Hepatic stellate cell (primary cell): ENCODE data around the gene TRPM5.

Source experiments
- DNase-seq: peaks from one replicate; pipeline ENCODE4 v3.0.0; 2011; ENCODE audit warnings: low spot score

TRPM5 gene

GRCh38 chr11:2436013-2436520 is 8.2 kb downstream of the TRPM5 start:
- no peak for DNase-seq

DNA sequence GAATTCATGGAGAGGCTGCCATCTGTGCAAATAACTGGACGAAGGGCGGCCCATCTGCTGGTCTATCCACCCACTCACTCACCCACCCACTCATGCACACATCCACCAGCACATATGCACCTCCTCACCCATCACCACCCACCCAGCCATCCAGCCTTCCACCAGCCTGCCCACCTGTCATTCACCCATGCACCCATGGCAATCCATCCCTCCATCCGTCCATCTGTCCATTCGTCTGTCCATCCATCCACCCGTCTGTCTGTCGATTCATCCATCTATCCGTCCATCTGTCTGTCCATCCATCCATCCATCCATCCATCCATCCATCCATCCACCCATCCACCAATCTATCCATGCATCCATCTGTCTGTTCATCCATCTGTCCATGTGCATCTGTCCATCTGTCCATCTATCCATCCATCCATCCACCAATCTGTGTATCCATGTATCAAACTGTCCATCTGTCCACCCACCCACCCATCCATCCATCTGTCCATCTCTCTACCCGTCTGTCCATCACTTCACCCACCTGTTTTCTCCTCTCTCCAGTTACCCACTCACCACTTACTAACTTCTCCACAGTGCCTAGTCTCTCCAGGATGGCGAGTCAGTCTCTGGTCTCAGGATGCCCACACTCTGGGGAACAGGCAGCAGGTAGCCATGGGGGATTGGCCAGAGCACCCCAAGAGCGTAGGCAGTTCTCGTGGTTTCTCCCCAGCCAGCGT is 8.9 kb downstream of the TRPM5 start:
- no peak for DNase-seq

GRCh38 chr11:2434506-2435255 is 9.6 kb downstream of the TRPM5 start:
- no peak for DNase-seq

- no peak for DNase-seq
Observed at GRCh38 chr11:2434008-2434407, 10.3 kb downstream of the TRPM5 start.

DNA sequence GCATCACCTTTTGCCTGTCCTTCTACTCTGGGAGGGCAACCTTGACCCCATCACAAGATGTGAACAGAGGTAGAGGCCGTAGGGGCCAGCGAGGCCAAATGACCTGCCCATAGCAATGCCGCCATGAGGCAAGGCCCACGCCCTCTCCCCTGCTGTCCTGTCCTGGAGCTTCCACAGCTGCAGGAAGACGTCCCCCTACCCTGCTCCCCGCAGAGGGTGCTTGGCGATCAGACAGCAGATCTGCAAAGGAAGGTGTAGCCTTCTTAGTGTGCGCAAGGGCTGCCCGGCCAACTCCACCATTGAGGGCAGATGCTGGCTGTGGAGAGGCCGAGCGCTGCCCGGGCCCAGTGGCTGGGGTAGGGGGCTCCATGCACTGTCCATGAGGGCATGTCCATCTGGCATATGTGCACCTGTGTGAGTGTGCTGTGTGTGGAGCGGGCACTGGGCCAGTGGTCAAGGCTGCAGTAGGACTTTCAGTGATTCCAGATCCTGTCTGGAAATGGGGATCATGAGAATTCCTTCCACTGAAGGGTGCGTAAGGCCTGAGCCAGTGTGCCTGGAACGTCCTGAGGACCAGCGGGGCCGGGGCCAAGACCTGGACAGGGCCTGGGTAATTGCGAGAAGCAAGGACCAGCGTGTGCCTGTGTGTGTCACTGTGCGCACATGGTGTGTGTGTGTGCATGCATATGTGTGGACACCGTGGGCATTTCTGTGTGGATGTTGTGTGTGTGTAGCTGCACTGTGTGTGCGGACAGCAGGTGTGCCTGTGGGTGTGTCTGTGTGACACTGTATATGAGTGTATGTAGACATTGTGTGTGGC is 11.0 kb downstream of the TRPM5 start:
- no peak for DNase-seq

- no peak for DNase-seq
Observed at GRCh38 chr11:2432628-2433071, 11.7 kb downstream of the TRPM5 start.

DNA sequence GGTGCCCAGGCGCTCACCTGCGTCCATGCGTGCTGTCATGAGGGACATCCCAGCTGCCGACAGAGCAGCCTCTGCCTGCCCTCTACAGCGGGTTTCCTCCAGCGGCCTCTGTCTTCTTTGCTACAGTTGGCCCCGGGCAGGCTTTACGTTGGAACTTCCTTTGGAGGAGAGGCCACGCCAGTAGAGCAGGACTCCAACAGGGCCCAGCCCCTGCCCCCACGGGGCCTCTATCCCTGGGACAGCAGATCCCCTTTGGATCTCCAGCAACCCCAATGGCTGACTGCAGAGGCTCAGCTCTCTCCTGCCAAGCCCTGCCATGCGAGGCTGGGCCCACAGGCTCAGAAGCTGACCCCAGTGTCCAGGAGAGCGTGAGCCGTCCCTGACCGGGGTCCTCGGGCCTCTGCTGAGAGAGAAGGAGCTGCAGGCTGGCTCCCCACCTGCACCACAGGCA is 12.1 kb downstream of the TRPM5 start:
- no peak for DNase-seq

- DNase-seq, result no peak
Observed at GRCh38 chr11:2431395-2431794, 12.9 kb downstream of the TRPM5 start.

DNA sequence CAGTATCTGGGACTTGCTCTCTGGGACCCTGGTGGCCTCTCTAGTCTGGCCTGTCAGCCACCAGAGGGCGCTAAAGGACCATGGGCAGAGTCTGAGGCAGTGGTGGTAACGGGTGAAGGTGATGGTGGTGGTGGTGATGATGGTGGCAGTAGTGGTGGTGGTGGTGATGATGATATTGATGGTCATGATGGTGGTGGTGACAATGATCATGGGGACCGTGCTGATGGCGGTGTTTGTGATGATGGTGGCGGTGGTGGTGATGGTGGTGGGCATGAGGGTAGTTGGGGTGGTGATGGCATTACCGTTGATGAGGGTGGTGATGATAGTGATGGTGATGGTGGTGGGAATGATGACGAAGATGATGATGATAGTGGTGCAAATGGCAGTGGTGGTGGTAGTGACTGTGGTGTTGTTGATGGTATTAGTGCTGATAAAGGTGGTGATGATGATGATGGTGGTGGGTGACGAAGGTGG is 16.0 kb downstream of the TRPM5 start:
- peak; percentile 67 for DNase-seq

DNA sequence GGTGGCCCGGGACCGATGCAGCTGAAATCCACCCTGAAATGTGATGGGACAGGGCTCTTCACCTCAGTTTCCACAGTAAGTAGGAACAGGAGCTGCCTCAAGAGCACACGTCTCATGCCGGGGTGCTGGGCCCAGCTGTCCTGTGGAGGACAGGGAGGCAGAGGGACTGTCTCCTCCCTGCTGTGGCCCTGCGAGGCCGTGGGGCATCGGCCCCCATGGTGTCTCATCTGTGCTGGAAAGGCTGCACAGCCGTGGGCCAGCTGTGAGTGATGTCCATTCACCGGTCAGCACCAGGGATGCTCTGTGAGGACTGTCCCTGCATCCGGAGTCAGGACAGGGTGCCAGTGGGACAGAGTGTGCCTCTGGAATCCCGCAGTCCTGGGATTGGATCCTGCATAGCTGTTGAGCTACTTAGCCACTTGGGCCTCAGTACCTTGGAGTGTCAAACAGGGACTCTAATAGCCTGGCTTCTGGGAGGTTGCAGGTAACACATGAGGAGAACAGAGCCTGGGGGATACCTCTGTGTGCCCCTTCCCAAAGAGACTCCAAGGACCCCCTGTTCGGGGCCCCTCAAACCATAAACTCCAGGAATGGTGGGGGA is 16.5 kb downstream of the TRPM5 start:
- DNase-seq, result no peak

DNA sequence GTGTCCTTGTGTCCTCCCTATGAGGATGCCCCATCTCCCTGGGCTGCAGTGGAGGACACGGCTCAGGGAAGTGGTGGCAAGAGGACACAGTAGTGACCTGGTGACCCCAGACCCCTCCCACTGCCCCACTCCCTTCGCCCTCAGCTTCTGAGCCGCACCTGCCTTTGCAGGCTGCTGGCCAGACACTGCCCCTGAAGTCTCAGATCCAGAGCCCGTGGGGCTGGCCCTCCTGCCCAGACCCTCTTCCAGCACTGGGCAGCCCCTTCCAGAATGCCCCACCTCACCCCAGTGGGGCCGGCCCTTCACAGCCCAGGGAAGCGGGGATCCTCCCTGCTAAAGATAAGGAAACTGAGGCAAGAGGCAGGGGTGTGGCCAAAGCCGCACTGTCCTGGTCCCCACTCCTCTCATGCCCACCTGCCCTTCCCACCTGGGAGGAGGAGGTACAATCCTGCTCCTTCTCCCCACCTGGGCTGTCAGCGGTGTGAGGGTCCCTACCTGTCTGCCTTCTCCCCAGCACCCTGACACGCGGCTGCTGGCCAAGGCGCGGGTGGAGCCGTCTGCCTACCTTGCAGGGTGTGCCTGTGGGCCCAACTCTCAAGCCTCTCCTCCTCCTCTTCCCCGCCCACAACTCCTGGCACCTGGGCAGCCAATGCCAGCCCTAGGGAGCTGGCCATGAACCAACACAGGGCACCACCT is 17.3 kb downstream of the TRPM5 start:
- DNase-seq, result no peak

GRCh38 chr11:2426221-2426620 is 18.1 kb downstream of the TRPM5 start:
- DNase-seq, result no peak

- no peak for DNase-seq
Observed at GRCh38 chr11:2425506-2425905, 18.8 kb downstream of the TRPM5 start.

- no peak for DNase-seq
Observed at GRCh38 chr11:2424811-2425495, 19.4 kb downstream of the TRPM5 start.

GRCh38 chr11:2423157-2424025 is 20.9 kb downstream of the TRPM5 start:
- no peak for DNase-seq

GRCh38 chr11:2422461-2423156 is 21.7 kb downstream of the TRPM5 start:
- no peak for DNase-seq

GRCh38 chr11:2421996-2422395 is 22.3 kb downstream of the TRPM5 start:
- no peak for DNase-seq

- no peak for DNase-seq
Observed at GRCh38 chr11:2421226-2421994, 22.9 kb downstream of the TRPM5 start.
